Kidney (tissue), 14 donors: ENCODE data around the gene HPSE2. TPM values are rescaled to one million over a fixed set of nuclear protein-coding genes. Genes with fewer than 3 reads are reported as not detected.

ENCODE experiments used
- DNase-seq, 5 donors: peaks; one replicate each; pipeline ENCODE4 v3.0.0-alpha.2; 2013 to 2020
- FAIRE-seq: peaks from 2 replicates; lab custom pipeline; 2012; peaks lifted over from hg19 to GRCh38; lab: Jason Lieb, UNC
- H3K27ac ChIP-seq, 2 donors: one replicate each; pipeline ENCODE4 v1.7.0; 2013; ENCODE audit warnings: low read depth in 2 of 2, low read length in 2 of 2, inconsistent platforms in 1 of 2
- H3K27me3 ChIP-seq: one replicate; pipeline ENCODE4 v1.7.1; 2013; ENCODE audit warnings: low read length, inconsistent platforms; ENCODE audit not compliant: control insufficient read depth, insufficient read depth
- H3K36me3 ChIP-seq, 3 donors: one replicate each; pipeline versions ENCODE4 v1.7.0 to v1.7.1; 2013; ENCODE audit warnings: low read length in 3 of 3, control low read depth in 1 of 3, inconsistent platforms in 1 of 3; ENCODE audit not compliant: insufficient read depth in 3 of 3, control insufficient read depth in 2 of 3
- H3K4me1 ChIP-seq, 3 donors: one replicate each; pipeline versions ENCODE4 v1.7.0 to v1.7.1; 2013; ENCODE audit warnings: low read length in 3 of 3, inconsistent platforms in 1 of 3, low read depth in 1 of 3; ENCODE audit not compliant: control insufficient read depth in 2 of 3, insufficient read depth in 2 of 3
- H3K4me3 ChIP-seq, 3 donors: one replicate each; pipeline versions ENCODE4 v1.7.0 to v1.8.1; 2013; ENCODE audit warnings: low read length in 3 of 3, control low read depth in 1 of 3, inconsistent platforms in 1 of 3
- H3K9ac ChIP-seq, 3 donors: one replicate each; pipeline versions ENCODE4 v1.7.0 to v1.7.1; 2013; ENCODE audit warnings: low read length in 3 of 3, control low read depth in 1 of 3, inconsistent platforms in 1 of 3
- H3K9me3 ChIP-seq, 3 donors: one replicate each; pipeline versions ENCODE4 v1.7.0 to v1.7.1; 2013; ENCODE audit warnings: low read length in 3 of 3, control low read depth in 1 of 3, inconsistent platforms in 1 of 3; ENCODE audit not compliant: control insufficient read depth in 2 of 3, insufficient read depth in 1 of 3
- CTCF ChIP-seq: IDR thresholded peaks from 3 replicates; pipeline ENCODE4 v1.5.1; 2012; ENCODE audit warnings: mild to moderate bottlenecking, moderate library complexity, borderline replicate concordance; ENCODE audit not compliant: insufficient read depth; ENCODE audit errors: extremely low read depth
- intact Hi-C: fragments of 100-400 bp; cut with DNase I; formaldehyde crosslinking; loops from one replicate; pipeline ENCODE4 v1.11.1; 2022
- polyA plus RNA-seq: library from polyadenylated mRNA; stranded (reverse); fragments of 350-450 nt; fragmentation: Illumina TruSeq; extraction: RNeasy Lipid Tissue Mini Kit (QIAGEN cat#74804); gene quantifications from one replicate; pipeline ENCODE4 v1.2.3, GENCODE V29; 2014; ENCODE audit warnings: low read depth, low replicate concordance; ENCODE audit not compliant: insufficient read depth
- total RNA-seq: library from RNA; stranded (reverse); fragmentation: NEBNext Ultra II Directional; extraction: Animal tissue kit (Norgen Biotek cat#: 25700); gene quantifications from one replicate; pipeline ENCODE4 v1.2.1, GENCODE V29; 2021
- donor health status: control.
- donor health status: control.
- donor health status: control.
- donor health status: control.
- donor health status: control.
- donor health status: DM: yes; HTN: yes; CAD: no.
- donor health status: Normal renal cell carcinoma (clear cell type).

The HPSE2 gene
- total and polyA plus RNA-seq, 2 donors from 2014 or later, result 1.4 to 3.0 TPM

GRCh38 chr10:98642281-98642680 is 593.4 kb downstream of the HPSE2 start:
- H3K27me3 ChIP-seq, result no peaks in the 10 kb centered on the region
- FAIRE-seq (no peak), DNase-seq (no peak)
- H3K9me3 ChIP-seq, result no peaks in the 10 kb centered on the region
- H3K36me3 ChIP-seq, result no peaks in the 10 kb centered on the region
- H3K27ac ChIP-seq, result no peak overlapping the region
- no peaks in the 10 kb centered on the region for H3K4me1 ChIP-seq
- no peak overlapping the region for H3K4me3 ChIP-seq
- intact Hi-C loops, result no loop called here
- no peak overlapping the region for H3K9ac ChIP-seq
- TF ChIP-seq CTCF, result no peak

GRCh38 chr10:98638920-98639319 is 596.7 kb downstream of the HPSE2 start:
- DNase-seq (no peak), FAIRE-seq (no peak)
- Histone ChIP-seq H3K36me3 (no peaks in the 10 kb centered on the region), H3K9me3 (no peaks in the 10 kb centered on the region), H3K9ac (no peak overlapping the region), H3K4me3 (no peak overlapping the region), H3K4me1 (no peaks in the 10 kb centered on the region), H3K27ac (no peak overlapping the region), H3K27me3 (no peaks in the 10 kb centered on the region)
- no peak for TF ChIP-seq CTCF
- intact Hi-C loops, result no loop called here

DNA sequence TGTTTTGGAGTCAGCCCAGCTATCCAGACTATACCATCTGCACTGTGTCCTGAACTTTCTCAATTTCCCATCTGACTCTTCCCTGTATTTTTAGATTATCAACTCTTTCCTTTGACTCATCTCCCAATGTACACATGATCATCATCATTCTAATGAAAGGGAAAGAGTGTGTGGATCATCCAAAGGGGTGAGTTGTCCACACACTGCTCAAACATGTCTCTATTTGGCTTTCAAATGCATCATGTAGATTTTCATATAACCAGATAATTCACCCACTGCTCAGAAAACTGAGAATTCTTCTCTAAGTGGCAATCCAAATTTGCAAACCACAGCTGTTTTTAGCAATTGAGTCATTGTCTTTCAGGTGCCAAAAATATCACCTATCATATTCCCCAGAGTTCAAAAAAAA is 598.7 kb downstream of the HPSE2 start:
- Histone ChIP-seq H3K27ac (no peak overlapping the region), H3K36me3 (no peaks in the 10 kb centered on the region), H3K4me1 (no peaks in the 10 kb centered on the region), H3K9ac (no peak overlapping the region), H3K27me3 (no peaks in the 10 kb centered on the region), H3K4me3 (no peak overlapping the region), H3K9me3 (no peaks in the 10 kb centered on the region)
- intact Hi-C loops, result no loop called here
- no peak for TF ChIP-seq CTCF
- FAIRE-seq (no peak), DNase-seq (no peak)
